GM18909 (cell line): ENCODE measurements around the gene BRCA1.
"Not testable (repeated sequence)": the region's sequence is repeated elsewhere in the genome, so short reads cannot be mapped to it uniquely, and the experiment has no call there.

Experiments
- ATAC-seq: cut with Tn5 transposase; IDR thresholded peaks from one replicate; pipeline ENCODE4 v1.9.1; 2021; ENCODE audit warnings: mild to moderate bottlenecking; ENCODE audit not compliant: unreplicated experiment, poor library complexity

Gene BRCA1

GRCh38 chr17:43125133-43125966 lies at the start of gene BRCA1:
TSS of gene BRCA1 (minus strand) at chr17:43125364. CDS start at chr17:43124096, 1,268 bp downstream.
- peak; percentile 94 for ATAC-seq

DNA sequence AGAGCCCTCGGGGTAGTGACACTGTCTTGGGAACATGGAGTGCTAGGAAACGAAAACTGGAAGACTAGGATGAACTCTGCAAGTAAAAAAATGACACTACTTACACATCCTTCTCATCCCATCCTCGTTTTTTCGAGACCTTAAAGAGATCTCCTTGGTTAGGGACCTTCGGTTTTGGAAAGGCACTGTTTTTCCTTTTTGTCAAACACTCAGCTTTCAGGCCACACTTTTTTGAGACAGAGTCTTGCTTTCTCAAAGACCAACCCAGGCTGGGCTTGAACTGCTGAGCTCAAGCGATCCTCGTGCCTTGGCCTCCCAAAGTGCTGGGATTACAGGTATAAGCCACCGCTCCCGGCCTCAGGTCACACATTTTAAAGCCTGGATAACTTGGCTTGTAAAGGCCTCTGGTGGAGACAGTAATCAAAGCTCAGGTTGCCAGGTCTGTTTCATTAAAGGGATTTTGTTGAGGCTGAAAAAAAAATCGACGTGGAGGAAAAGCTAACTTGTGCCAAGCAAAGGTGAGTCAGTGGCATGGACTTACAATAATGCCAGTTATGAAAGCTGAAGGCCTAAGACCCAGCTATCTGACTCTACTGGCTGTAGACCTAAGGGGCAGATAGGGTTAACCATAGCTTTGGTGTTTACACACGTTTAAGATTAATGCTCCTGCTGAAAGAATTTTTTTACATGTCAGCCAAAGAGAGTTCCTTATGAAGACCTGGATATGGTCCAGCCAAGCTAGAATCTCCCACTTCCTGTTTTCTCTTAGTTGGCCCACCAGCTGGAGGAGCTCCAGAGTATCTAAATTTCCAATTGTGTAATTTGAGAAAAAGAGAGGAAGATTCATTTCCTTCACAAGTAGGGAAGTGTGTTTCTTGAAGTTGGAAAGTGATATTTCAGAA lies 46.7 kb upstream of the BRCA1 start:
- no peak for ATAC-seq

DNA sequence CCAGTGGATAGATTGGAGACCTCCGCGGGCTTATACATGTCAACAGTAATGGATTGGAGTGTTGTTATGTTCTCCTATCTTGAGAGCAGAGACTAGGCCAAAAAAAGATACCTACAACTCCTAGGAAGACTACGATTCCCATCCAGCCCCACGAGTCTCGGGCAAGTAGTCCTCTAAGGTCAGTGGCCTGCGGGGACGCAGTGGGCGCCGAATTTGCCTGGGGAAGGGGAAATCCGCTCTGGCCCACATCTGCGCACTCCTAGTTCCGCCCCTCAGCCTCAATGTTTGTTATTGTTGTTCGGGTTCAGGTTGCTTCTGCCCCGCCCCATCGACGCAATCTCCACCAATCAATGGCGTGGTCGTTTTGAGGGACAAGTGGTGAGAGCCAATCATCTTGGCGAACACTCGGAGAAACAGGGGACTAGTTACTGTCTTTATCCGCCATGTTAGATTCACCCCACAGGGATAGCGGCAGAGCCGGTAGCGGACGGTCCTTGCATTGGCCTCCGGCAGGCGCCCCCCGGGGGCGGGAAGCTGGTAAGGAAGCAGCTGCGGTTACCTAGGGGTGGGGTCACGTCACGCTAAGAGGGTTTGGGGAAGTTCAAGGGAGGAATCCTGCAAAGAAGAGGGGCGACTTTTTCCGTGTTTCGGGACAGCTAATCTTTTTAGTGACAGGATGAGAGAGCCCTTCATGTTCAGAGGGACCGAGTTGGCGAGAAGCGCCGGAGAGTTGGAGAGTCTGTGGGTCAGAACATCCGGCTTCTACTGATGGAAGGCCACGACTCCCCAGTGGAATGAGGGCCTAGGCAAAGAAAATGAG lies 45.8 kb upstream of the BRCA1 start, which contains the start of gene NBR1:
Gene NBR1, plus strand, starts transcription at position 449 of the 820 bp plus-strand sequence. CDS start 4,586 bp downstream, outside the sequence.
- ATAC-seq: peak; percentile 83

DNA sequence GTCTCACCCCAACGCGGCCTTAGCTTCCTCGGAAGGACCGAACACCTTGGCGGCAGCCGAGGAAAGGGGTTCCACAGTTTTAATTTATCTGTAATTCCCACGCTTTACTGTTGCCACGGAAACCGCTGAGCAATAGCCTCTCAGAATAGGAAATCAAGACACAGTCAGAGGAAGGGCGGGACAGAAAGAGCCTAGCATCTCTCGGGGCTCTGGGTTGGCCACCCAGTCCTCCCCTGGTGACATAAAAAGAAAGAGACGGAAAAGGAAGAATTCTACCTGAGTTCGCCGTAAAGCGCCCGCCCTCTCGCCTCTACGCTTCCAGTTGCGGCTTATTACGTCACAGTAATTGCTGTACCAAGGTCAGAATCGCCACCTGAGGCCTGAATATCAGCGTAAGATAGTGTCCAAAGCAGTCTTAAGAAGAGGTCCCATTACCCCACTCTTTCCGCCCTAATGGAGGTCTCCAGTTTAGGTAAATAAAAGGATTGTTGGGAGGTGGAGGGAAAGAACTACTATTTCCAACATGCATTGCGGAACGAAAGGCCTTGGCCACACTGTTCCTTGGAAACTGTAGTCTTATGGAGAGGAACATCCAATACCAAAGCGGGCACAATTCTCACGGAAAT lies 45.1 kb upstream of the BRCA1 start:
- ATAC-seq: peak; percentile 66

DNA sequence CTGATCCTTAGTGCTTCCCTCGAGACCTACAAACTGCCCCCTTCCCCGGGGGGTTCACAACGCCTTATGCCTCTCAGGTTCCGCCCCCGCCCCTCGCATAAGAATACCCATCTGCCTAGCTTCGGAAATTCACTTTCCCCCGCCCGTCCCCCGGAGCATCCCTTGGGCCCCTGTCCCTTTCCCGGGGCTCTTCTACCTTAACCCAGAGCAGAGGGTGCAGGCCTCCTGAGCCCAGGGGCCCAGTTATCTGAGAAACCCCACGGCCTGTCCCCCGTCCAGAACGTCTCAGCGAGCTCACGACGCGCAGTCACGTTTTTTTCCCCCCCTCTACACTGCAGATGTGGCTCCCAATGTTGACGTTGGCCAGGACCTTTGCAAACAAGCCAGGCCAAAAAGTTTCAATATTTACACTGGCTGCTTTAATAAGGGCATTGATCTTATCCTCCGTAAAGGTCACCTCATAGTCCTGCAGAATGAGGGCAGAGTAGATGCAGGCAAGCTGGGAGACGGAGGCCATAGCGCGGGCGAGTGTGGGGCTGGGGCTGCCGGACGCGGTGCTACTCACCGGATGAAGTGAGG lies 44.5 kb upstream of the BRCA1 start:
- peak; percentile 32 for ATAC-seq

DNA sequence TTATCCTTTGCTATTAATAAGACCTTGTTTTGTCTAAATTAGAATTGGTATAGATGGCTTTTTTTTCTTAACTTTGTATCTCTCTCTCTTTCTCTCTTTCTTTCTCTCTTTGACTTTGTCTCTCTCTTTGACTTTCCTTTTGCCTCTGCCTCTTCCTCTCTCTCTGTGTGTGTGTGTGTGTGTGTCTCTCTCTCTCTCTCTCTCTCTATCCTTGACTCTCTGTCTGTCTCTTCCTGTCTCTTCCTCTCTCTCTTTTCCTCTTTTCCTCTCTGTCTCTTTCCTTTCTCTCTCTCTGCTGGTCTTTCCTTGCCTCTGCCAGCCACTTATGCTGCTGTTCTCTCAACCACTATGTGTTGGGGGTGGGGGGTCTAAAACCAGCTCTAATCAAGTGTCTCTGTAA lies 40.8 kb upstream of the BRCA1 start:
- ATAC-seq: not testable (repeated sequence)

- ATAC-seq: not testable (repeated sequence)
Observed at GRCh38 chr17:43159957-43160356, 34.8 kb upstream of the BRCA1 start.

DNA sequence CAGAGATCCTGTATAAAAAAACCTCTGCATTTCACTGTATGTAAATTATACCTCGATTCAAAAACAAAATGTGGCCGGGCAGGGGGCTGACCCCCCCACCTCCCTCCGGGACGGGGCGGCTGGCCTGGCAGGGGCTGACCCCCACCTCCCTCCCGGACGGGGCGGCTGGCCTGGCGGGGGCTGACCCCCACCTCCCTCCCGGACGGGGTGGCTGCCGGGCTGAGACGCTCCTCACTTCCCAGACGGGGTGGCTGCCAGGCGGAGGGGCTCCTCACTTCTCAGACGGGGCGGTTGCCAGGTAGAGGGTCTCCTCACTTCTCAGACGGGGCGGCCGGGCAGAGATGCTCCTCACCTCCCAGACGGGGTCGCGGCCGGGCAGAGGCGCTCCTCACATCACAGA lies 34.1 kb upstream of the BRCA1 start:
- not testable (repeated sequence) for ATAC-seq

DNA sequence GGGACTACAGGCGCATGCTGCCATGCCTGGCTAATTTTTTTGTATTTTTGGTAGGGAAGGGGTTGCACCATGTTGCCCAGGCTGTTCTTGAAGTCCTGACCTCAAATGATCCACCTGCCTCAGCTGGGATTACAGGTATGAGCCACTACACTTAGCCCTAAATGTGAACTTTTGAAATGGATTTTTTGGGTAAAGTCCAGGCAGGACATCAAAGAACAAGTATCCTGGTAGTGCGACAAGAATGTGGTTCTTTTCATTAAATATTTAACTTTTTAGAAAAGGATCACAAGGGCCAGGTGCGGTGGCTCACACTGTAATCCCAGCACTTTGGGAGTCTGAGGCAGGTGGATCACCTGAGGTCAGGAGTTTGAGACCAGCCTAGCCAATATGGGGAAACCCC lies 30.5 kb upstream of the BRCA1 start:
- no peak for ATAC-seq

DNA sequence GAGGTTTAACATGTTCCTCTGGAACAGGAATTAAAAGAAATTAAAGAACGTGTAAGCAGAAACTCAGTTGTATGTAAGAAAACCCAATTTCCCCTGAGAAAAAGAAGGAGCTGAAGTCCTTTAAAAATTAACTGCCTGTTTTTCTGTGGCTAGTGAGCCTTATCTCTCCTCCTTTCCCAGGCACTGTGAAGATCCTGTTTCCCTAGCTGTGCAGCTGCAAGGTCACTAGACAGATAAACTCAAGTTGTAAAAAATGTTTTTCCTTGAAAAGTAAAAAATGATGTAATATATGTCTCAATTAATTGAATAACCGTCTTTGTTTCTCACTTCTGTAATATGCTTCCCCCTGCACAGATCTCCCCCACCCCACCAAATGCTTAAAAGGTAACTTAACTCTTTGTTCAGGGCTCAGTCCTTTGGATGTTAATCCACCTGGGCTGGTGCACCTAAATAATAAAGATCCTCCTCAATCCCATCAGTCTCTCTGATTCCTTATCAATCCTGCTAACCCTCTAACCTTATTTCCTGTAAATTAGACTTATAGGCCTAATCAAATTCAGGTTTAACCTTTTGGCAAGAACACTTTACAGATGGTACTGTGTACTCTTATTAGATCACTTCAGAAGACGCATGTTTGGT lies 28.2 kb upstream of the BRCA1 start:
- ATAC-seq: not testable (repeated sequence)

DNA sequence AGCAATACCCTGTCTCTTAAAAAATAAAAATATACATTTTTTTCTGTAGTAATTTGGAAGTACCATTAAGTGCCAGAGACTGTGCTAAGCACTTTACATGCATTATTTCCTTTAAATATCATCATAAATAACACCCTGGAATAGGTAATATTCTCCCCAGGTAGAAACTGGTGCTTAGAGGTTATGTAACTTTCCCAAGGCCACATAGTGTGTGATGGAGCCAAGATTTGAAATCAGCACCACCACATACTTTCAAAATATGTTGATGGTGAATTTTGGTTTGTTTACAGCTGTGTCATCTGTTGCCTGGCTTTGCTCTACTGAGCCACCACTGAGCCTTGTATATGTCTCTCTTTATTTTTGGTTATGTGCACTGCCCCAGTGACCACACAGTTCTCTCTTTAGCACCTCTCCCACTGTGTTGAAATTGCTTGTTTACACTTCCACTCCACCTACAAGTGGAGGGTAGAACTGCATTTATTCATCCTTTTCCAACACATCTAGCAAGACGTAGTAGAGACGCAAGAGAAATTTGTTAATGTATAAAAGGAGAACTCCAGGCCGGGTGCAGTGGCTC lies 26.8 kb upstream of the BRCA1 start:
- no peak for ATAC-seq

- ATAC-seq: no peak
Observed at GRCh38 chr17:43146649-43147048, 21.5 kb upstream of the BRCA1 start.

- ATAC-seq: no peak
Observed at GRCh38 chr17:43143201-43143600, 18.0 kb upstream of the BRCA1 start.

DNA sequence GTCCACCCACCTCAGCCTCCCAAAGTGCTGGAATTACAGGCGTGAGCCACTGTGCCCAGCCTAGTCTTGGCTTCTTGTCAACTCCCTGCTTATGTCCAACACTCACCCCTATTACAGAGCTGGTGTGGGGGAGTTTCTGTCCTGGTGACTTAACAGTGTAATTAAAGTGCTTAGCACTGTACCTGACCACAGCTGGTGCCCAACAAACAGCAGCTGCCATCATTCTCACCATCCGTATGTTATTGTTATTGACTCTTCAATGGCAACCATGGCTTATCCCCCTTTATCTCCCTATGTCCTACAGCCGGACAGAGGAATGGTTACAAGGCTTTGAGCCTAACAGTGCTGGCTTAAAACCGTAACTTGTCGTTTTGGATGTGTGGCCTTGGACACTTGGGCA lies 17.0 kb upstream of the BRCA1 start:
- no peak for ATAC-seq

GRCh38 chr17:43140396-43141332 lies 15.5 kb upstream of the BRCA1 start:
- ATAC-seq: no peak

DNA sequence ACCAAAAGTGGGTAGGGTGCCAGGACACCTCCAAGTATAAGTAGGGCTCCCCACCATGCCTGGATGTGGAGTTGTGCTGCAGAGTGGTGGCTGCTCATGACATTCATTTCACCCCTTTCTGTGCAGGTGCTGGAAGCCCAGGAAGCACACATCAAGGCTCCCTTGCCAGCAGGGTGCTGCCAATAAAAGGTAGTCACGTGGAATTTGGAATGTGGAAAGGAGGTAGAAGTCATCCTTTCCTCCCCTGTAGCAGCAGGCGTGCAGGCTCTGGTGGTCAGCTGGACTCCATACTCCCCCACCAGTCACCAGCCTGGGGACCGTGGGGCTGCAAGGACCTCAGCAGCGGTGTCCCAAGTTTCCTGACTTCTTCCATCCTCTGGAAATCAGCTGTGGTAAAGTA lies 13.4 kb upstream of the BRCA1 start:
- ATAC-seq: not testable (repeated sequence)

GRCh38 chr17:43136574-43136973 lies 11.4 kb upstream of the BRCA1 start:
- ATAC-seq: not testable (repeated sequence)

- no peak for ATAC-seq
Observed at GRCh38 chr17:43135454-43135819, 10.3 kb upstream of the BRCA1 start.
